H1 (cell line): ENCODE data around the gene WDR3. TPM values are rescaled to one million over a fixed set of nuclear protein-coding genes. Genes with fewer than 3 reads are reported as not detected.

Experiments
- KDM5A ChIP-seq: fragments of 200-600 bp; IDR thresholded peaks from 2 replicates; pipeline ENCODE4 v1.7.1; 2012; ENCODE audit warnings: mild to moderate bottlenecking, low read length, inconsistent platforms, mixed read lengths
- polyA plus RNA-seq, 7 experiments: library from polyadenylated mRNA; depleted of rRNA in 3 of 7; stranded (reverse) in 5 of 7; unstranded in 2 of 7; fragments of >200 nt in 5 of 7; fragments of 200-250 nt in 2 of 7; gene quantifications; 1 replicate in 5 of 7; 2 replicates in 1 of 7; 4 replicates in 1 of 7; pipeline versions ENCODE4 v1.2.1 to v1.2.3, GENCODE V29; 2011 to 2013; ENCODE audit warnings: missing spikeins in 2 of 7, mixed read lengths in 2 of 7
- total RNA-seq: library from RNA; stranded (reverse); fragmentation: NEBNext Ultra II Directional; extraction: Animal tissue kit (Norgen Biotek cat#: 25700); gene quantifications from 2 replicates; pipeline ENCODE4 v1.2.1, GENCODE V29; 2021

WDR3 gene
- total and polyA plus RNA-seq, 2 of the 8 experiments (the other 6 are each of a cell fraction or from before 2014, with no cell fraction given) = 18.2 to 67.9 TPM

- no peak for TF ChIP-seq KDM5A
These were observed 56.4 kb downstream of the WDR3 start (continued) for GRCh38 chr1:117985973-117986372.
